ENCODE measurements around the gene TLR4. TPM values are rescaled to one million over a fixed set of nuclear protein-coding genes. Genes with fewer than 3 reads are reported as not detected.

The TLR4 gene
- polyA plus RNA-seq, 1 donor from 2014 or later: 0.07 TPM

Small RNAs within 50 kb of the gene (small RNA-seq; reads per million reads assigned to genes)
- gene RNU6-1082P: 0.07 to 0.82 (median 0.26) reads per million in 3 experiments

All from neural cell (in vitro differentiated cells).